HEK293 (cell line): ENCODE measurements around the gene TTC7B.

ENCODE experiments used
- GLI2 ChIP-seq: fragments of 450-650 bp; formaldehyde crosslinking; IDR thresholded peaks from 2 replicates; pipeline ENCODE4; 2017; ENCODE audit warnings: missing biosample characterization, missing genetic modification characterization, low read depth, borderline replicate concordance
- OSR2 ChIP-seq: fragments of 450-650 bp; formaldehyde crosslinking; IDR thresholded peaks from 2 replicates; pipeline ENCODE4 v1.5.1; 2016; ENCODE audit warnings: missing biosample characterization, missing genetic modification characterization
- REPIN1 ChIP-seq: fragments of 450-650 bp; formaldehyde crosslinking; IDR thresholded peaks from 2 replicates; pipeline ENCODE4 v1.5.1; 2017; ENCODE audit warnings: missing biosample characterization, missing genetic modification characterization, low read depth
- WT1 ChIP-seq: fragments of 450-650 bp; formaldehyde crosslinking; IDR thresholded peaks from 2 replicates; pipeline ENCODE4 v1.5.1; 2016; ENCODE audit warnings: missing biosample characterization, missing genetic modification characterization
- ZBTB17 ChIP-seq: fragments of 450-650 bp; formaldehyde crosslinking; IDR thresholded peaks from 2 replicates; pipeline ENCODE4 v1.5.1; 2016; ENCODE audit warnings: missing biosample characterization, missing genetic modification characterization
- ZFP41 ChIP-seq: fragments of 450-650 bp; formaldehyde crosslinking; IDR thresholded peaks from 2 replicates; pipeline ENCODE4 v1.5.1; 2016; ENCODE audit warnings: missing biosample characterization, missing genetic modification characterization, borderline replicate concordance
- ZNF146 ChIP-seq: fragments of 450-650 bp; formaldehyde crosslinking; IDR thresholded peaks from 2 replicates; pipeline ENCODE4 v1.5.1; 2016; ENCODE audit warnings: missing biosample characterization, missing genetic modification characterization
- ZNF169 ChIP-seq: fragments of 450-650 bp; formaldehyde crosslinking; IDR thresholded peaks from 2 replicates; pipeline ENCODE4 v1.5.1; 2016; ENCODE audit warnings: missing biosample characterization, missing genetic modification characterization
- ZNF184 ChIP-seq: fragments of 450-650 bp; IDR thresholded peaks from 2 replicates; pipeline ENCODE4 v1.5.1; 2018; ENCODE audit warnings: missing biosample characterization, mild to moderate bottlenecking, missing genetic modification characterization
- ZNF19 ChIP-seq: fragments of 450-650 bp; formaldehyde crosslinking; IDR thresholded peaks from 2 replicates; pipeline ENCODE4; 2016; ENCODE audit warnings: missing biosample characterization, missing genetic modification characterization, low read depth
- ZNF324 ChIP-seq: fragments of 450-650 bp; formaldehyde crosslinking; IDR thresholded peaks from 2 replicates; pipeline ENCODE4 v1.5.1; 2016; ENCODE audit warnings: missing biosample characterization, missing genetic modification characterization
- ZNF514 ChIP-seq: fragments of 450-650 bp; formaldehyde crosslinking; IDR thresholded peaks from 2 replicates; pipeline ENCODE4 v1.5.1; 2016; ENCODE audit warnings: missing biosample characterization, missing genetic modification characterization
- ZNF544 ChIP-seq: fragments of 450-650 bp; formaldehyde crosslinking; IDR thresholded peaks from 2 replicates; pipeline ENCODE4 v1.5.0; 2017; ENCODE audit warnings: missing biosample characterization, missing genetic modification characterization
- ZNF600 ChIP-seq: fragments of 450-650 bp; formaldehyde crosslinking; IDR thresholded peaks from 2 replicates; pipeline ENCODE4 v1.5.1; 2016; ENCODE audit warnings: missing biosample characterization, missing genetic modification characterization
- ZNF629 ChIP-seq: fragments of 450-650 bp; formaldehyde crosslinking; IDR thresholded peaks from 2 replicates; pipeline ENCODE4 v1.5.1; 2017; ENCODE audit warnings: missing biosample characterization, missing genetic modification characterization
- ZNF660 ChIP-seq: fragments of 450-650 bp; IDR thresholded peaks from 2 replicates; pipeline ENCODE4 v1.5.1; 2018; ENCODE audit warnings: missing biosample characterization, mild to moderate bottlenecking, missing genetic modification characterization
- ZNF664 ChIP-seq: fragments of 450-650 bp; formaldehyde crosslinking; IDR thresholded peaks from 2 replicates; pipeline ENCODE4 v1.5.1; 2016; ENCODE audit warnings: missing biosample characterization, missing genetic modification characterization
- ZNF768 ChIP-seq: fragments of 450-650 bp; formaldehyde crosslinking; IDR thresholded peaks from 2 replicates; pipeline ENCODE4 v1.5.1; 2018; ENCODE audit warnings: missing biosample characterization, mild to moderate bottlenecking, missing genetic modification characterization
- ZSCAN30 ChIP-seq: fragments of 450-650 bp; IDR thresholded peaks from 2 replicates; pipeline ENCODE4 v1.5.1; 2018; ENCODE audit warnings: missing biosample characterization, mild to moderate bottlenecking, missing genetic modification characterization, moderate library complexity
- TF ChIP-seq, protein P1 (sequence below): fragments of 450-650 bp; formaldehyde crosslinking; conservative IDR thresholded peaks from 2 replicates; pipeline ENCODE4 v1.5.1; 2016; ENCODE audit warnings: low read depth, missing biosample characterization, missing genetic modification characterization
- TF ChIP-seq, protein P2 (sequence below): fragments of 450-650 bp; formaldehyde crosslinking; IDR thresholded peaks from 2 replicates; pipeline ENCODE4 v1.5.1; 2016; ENCODE audit warnings: missing biosample characterization, missing genetic modification characterization
- TF ChIP-seq, protein P3 (sequence below): fragments of 450-650 bp; formaldehyde crosslinking; IDR thresholded peaks from 2 replicates; pipeline ENCODE4 v1.5.1; 2016; ENCODE audit warnings: missing biosample characterization, missing genetic modification characterization
- TF ChIP-seq, protein P4 (sequence below): fragments of 450-650 bp; IDR thresholded peaks from 2 replicates; pipeline ENCODE4 v1.5.1; 2018; ENCODE audit warnings: missing biosample characterization, mild to moderate bottlenecking, missing genetic modification characterization
- TF ChIP-seq, protein P5 (sequence below): fragments of 450-650 bp; formaldehyde crosslinking; IDR thresholded peaks from 2 replicates; pipeline ENCODE4 v1.5.1; 2016; ENCODE audit warnings: missing biosample characterization, missing genetic modification characterization
- TF ChIP-seq, protein P6 (sequence below): fragments of 450-650 bp; formaldehyde crosslinking; IDR thresholded peaks from 2 replicates; pipeline ENCODE4 v1.5.1; 2016; ENCODE audit warnings: missing biosample characterization, missing genetic modification characterization
- TF ChIP-seq, protein P7 (sequence below): fragments of 450-650 bp; formaldehyde crosslinking; IDR thresholded peaks from 2 replicates; pipeline ENCODE4 v1.5.1; 2017; ENCODE audit warnings: missing biosample characterization, mild to moderate bottlenecking, missing genetic modification characterization, moderate library complexity

The TTC7B gene

DNA sequence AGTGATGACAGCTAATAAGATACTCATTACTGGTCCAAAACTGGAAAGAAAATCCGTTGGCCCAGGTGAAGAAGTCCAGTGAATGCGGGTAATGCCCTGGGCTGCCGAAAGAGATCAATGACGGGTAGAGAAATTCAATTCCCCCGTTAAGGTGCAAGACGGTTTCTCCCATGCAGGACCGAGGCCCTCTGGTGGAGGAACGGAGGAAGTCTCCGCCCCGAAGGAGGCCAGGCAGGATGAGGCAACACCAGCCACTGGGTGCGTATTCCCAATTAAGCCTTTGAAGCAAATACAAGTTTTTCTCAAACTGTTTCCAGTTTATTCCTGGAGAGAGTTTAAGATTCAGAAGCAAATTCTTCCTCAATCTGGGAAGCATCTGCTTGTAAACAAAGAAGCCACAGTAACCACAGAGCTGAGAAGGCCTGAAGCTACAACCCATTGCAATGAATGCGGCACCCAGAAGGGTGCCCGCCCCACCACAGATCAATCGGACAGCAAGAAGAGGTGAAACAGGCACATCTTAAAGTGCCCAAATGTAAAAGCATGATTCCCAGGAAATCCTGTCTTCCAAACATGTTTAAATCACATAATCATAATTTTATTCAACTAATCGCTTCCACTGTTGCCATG is 118.5 kb downstream of the TTC7B start (continued):
- TF ChIP-seq, protein P1, sequence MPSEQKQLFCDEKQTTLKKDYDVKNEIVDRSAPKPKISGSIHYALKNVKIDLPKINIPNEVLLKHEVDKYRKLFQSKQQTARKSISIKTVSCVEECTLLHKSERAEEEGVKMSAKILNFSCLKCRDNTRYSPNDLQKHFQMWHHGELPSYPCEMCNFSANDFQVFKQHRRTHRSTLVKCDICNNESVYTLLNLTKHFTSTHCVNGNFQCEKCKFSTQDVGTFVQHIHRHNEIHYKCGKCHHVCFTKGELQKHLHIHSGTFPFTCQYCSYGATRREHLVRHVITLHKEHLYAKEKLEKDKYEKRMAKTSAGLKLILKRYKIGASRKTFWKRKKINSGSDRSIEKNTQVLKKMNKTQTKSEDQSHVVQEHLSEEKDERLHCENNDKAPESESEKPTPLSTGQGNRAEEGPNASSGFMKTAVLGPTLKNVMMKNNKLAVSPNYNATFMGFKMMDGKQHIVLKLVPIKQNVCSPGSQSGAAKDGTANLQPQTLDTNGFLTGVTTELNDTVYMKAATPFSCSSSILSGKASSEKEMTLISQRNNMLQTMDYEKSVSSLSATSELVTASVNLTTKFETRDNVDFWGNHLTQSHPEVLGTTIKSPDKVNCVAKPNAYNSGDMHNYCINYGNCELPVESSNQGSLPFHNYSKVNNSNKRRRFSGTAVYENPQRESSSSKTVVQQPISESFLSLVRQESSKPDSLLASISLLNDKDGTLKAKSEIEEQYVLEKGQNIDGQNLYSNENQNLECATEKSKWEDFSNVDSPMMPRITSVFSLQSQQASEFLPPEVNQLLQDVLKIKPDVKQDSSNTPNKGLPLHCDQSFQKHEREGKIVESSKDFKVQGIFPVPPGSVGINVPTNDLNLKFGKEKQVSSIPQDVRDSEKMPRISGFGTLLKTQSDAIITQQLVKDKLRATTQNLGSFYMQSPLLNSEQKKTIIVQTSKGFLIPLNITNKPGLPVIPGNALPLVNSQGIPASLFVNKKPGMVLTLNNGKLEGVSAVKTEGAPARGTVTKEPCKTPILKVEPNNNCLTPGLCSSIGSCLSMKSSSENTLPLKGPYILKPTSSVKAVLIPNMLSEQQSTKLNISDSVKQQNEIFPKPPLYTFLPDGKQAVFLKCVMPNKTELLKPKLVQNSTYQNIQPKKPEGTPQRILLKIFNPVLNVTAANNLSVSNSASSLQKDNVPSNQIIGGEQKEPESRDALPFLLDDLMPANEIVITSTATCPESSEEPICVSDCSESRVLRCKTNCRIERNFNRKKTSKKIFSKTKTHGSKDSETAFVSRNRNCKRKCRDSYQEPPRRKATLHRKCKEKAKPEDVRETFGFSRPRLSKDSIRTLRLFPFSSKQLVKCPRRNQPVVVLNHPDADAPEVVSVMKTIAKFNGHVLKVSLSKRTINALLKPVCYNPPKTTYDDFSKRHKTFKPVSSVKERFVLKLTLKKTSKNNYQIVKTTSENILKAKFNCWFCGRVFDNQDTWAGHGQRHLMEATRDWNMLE (tag by site-specific recombination) = no peak
- TF ChIP-seq, protein P2, sequence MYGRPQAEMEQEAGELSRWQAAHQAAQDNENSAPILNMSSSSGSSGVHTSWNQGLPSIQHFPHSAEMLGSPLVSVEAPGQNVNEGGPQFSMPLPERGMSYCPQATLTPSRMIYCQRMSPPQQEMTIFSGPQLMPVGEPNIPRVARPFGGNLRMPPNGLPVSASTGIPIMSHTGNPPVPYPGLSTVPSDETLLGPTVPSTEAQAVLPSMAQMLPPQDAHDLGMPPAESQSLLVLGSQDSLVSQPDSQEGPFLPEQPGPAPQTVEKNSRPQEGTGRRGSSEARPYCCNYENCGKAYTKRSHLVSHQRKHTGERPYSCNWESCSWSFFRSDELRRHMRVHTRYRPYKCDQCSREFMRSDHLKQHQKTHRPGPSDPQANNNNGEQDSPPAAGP (tag by site-specific recombination) = 0 out of 2 replicates have a peak, but pooled peaks have one; percentile 22
- no peak for TF ChIP-seq GLI2 (tag by site-specific recombination)
- TF ChIP-seq, protein P3, sequence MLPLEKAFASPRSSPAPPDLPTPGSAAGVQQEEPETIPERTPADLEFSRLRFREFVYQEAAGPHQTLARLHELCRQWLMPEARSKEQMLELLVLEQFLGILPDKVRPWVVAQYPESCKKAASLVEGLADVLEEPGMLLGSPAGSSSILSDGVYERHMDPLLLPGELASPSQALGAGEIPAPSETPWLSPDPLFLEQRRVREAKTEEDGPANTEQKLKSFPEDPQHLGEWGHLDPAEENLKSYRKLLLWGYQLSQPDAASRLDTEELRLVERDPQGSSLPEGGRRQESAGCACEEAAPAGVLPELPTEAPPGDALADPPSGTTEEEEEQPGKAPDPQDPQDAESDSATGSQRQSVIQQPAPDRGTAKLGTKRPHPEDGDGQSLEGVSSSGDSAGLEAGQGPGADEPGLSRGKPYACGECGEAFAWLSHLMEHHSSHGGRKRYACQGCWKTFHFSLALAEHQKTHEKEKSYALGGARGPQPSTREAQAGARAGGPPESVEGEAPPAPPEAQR = no peak
- TF ChIP-seq ZBTB17 (tag by site-specific recombination) = peak; percentile 35; the same call in 1 of the 2 replicates
- TF ChIP-seq, protein P4, sequence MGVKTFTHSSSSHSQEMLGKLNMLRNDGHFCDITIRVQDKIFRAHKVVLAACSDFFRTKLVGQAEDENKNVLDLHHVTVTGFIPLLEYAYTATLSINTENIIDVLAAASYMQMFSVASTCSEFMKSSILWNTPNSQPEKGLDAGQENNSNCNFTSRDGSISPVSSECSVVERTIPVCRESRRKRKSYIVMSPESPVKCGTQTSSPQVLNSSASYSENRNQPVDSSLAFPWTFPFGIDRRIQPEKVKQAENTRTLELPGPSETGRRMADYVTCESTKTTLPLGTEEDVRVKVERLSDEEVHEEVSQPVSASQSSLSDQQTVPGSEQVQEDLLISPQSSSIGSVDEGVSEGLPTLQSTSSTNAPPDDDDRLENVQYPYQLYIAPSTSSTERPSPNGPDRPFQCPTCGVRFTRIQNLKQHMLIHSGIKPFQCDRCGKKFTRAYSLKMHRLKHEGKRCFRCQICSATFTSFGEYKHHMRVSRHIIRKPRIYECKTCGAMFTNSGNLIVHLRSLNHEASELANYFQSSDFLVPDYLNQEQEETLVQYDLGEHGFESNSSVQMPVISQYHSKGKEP (tag by site-specific recombination) = peak; percentile 49; the same call in 1 of the 2 replicates
- TF ChIP-seq ZNF768 = no peak
- no peak for TF ChIP-seq ZNF664
- no peak for TF ChIP-seq ZNF19
- TF ChIP-seq ZNF660 (tag by site-specific recombination) = peak; percentile 83
- TF ChIP-seq ZNF324 (tag by site-specific recombination) = 0 out of 2 replicates have a peak, but pooled peaks have one; percentile 35
- TF ChIP-seq ZNF514 (tag by site-specific recombination) = no peak
- TF ChIP-seq, protein P5, sequence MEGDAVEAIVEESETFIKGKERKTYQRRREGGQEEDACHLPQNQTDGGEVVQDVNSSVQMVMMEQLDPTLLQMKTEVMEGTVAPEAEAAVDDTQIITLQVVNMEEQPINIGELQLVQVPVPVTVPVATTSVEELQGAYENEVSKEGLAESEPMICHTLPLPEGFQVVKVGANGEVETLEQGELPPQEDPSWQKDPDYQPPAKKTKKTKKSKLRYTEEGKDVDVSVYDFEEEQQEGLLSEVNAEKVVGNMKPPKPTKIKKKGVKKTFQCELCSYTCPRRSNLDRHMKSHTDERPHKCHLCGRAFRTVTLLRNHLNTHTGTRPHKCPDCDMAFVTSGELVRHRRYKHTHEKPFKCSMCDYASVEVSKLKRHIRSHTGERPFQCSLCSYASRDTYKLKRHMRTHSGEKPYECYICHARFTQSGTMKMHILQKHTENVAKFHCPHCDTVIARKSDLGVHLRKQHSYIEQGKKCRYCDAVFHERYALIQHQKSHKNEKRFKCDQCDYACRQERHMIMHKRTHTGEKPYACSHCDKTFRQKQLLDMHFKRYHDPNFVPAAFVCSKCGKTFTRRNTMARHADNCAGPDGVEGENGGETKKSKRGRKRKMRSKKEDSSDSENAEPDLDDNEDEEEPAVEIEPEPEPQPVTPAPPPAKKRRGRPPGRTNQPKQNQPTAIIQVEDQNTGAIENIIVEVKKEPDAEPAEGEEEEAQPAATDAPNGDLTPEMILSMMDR (tag by site-specific recombination) = peak; percentile 90
- TF ChIP-seq ZFP41 (tag by site-specific recombination) = no peak
- no peak for TF ChIP-seq OSR2 (tag by site-specific recombination)
- no peak for TF ChIP-seq ZNF184 (tag by site-specific recombination)
- no peak for TF ChIP-seq ZNF169 (tag by site-specific recombination)
- TF ChIP-seq REPIN1 (tag by site-specific recombination) = no peak
- no peak for TF ChIP-seq ZNF146 (tag by site-specific recombination)
- TF ChIP-seq ZNF600 = peak; percentile 44; the same call in 1 of the 2 replicates
- no peak for TF ChIP-seq ZNF544 (tag by site-specific recombination)
- TF ChIP-seq WT1 (tag by site-specific recombination) = no peak
- TF ChIP-seq, protein P6, sequence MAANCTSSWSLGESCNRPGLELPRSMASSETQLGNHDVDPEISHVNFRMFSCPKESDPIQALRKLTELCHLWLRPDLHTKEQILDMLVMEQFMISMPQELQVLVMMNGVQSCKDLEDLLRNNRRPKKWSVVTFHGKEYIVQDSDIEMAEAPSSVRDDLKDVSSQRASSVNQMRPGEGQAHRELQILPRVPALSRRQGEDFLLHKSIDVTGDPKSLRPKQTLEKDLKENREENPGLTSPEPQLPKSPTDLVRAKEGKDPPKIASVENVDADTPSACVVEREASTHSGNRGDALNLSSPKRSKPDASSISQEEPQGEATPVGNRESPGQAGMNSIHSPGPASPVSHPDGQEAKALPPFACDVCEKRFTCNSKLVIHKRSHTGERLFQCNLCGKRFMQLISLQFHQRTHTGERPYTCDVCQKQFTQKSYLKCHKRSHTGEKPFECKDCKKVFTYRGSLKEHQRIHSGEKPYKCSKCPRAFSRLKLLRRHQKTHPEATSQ = no peak
- TF ChIP-seq, protein P7, sequence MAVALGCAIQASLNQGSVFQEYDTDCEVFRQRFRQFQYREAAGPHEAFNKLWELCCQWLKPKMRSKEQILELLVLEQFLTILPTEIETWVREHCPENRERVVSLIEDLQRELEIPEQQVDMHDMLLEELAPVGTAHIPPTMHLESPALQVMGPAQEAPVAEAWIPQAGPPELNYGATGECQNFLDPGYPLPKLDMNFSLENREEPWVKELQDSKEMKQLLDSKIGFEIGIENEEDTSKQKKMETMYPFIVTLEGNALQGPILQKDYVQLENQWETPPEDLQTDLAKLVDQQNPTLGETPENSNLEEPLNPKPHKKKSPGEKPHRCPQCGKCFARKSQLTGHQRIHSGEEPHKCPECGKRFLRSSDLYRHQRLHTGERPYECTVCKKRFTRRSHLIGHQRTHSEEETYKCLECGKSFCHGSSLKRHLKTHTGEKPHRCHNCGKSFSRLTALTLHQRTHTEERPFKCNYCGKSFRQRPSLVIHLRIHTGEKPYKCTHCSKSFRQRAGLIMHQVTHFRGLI (tag by site-specific recombination) = no peak
- 0 out of 2 replicates have a peak, but pooled peaks have one; percentile 12 for TF ChIP-seq ZNF629 (tag by site-specific recombination)
- TF ChIP-seq ZSCAN30 = peak; percentile 73
